ENCODE results near the gene RERG.

Gene RERG

GRCh38 chr12:15154103-15154502 is 67.1 kb downstream of the RERG start:
- no peak for DNase-seq (ENCODE audit: low read depth)
- TF ChIP-seq, protein P1, sequence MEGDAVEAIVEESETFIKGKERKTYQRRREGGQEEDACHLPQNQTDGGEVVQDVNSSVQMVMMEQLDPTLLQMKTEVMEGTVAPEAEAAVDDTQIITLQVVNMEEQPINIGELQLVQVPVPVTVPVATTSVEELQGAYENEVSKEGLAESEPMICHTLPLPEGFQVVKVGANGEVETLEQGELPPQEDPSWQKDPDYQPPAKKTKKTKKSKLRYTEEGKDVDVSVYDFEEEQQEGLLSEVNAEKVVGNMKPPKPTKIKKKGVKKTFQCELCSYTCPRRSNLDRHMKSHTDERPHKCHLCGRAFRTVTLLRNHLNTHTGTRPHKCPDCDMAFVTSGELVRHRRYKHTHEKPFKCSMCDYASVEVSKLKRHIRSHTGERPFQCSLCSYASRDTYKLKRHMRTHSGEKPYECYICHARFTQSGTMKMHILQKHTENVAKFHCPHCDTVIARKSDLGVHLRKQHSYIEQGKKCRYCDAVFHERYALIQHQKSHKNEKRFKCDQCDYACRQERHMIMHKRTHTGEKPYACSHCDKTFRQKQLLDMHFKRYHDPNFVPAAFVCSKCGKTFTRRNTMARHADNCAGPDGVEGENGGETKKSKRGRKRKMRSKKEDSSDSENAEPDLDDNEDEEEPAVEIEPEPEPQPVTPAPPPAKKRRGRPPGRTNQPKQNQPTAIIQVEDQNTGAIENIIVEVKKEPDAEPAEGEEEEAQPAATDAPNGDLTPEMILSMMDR (IDR thresholded peaks at IDR 0.05; ENCODE audit: low read length, missing control alignments), result no peak
- no peak overlapping the region for H3K4me3 ChIP-seq (replicated peaks; ENCODE audit: low read depth, low read length)

DNA sequence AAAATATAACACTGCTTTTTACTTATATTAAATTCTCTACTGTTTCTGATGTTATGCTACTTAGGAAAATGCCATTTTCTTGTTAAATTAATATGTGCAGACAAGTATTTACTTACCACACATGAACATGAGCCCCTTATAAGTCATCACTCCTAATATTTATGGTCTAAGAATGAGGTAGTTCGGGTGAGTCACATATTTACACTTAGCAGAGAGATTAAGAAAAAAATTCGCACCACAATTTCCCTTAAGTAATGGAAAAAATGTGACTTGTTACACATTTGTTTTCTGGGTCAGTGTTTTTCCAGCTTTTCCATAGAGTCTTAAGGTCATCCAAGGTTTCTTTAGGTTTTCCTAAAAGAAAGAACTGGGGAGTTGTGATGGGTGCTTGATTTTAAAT is 68.3 kb downstream of the RERG start:
- peak; percentile 60 for DNase-seq (ENCODE audit: low read depth)
- TF ChIP-seq, protein P1 (IDR thresholded peaks at IDR 0.05; ENCODE audit: low read length, missing control alignments), result no peak
- H3K4me3 ChIP-seq (replicated peaks; ENCODE audit: low read depth, low read length), result no peak overlapping the region

- TF ChIP-seq, protein P1 (IDR thresholded peaks at IDR 0.05; ENCODE audit: low read length, missing control alignments), result peak; percentile 38
- no peak overlapping the region for H3K4me3 ChIP-seq (replicated peaks; ENCODE audit: low read depth, low read length)
- peak; percentile 36 for DNase-seq (ENCODE audit: low read depth)
Observed at GRCh38 chr12:15152456-15152855, 68.8 kb downstream of the RERG start.

GRCh38 chr12:15151161-15152091 is 69.8 kb downstream of the RERG start:
- H3K4me3 ChIP-seq (replicated peaks; ENCODE audit: low read depth, low read length), result no peak overlapping the region
- peak; percentile 44 for DNase-seq (ENCODE audit: low read depth)
- TF ChIP-seq, protein P1 (IDR thresholded peaks at IDR 0.05; ENCODE audit: low read length, missing control alignments), result peak; percentile 58

DNA sequence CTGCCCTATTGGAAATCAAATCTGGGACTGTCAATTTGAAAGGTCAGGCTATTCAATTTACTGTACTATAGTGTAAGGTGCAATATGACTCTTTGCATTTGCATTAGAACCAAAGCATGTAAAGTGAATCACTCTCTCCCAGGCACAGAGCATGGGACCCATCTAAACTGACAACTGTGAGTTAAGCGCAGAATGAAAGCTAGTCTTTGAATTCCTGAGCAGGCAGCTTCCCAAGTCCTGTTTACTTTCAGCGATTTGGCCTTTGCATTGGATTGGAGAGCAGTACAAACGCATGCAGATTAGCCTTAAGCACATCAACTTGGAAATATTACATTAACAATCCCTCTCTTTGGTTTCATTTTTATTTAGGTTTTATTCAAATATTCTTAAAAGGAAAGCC is 74.6 kb downstream of the RERG start:
- TF ChIP-seq, protein P1 (IDR thresholded peaks at IDR 0.05; ENCODE audit: low read length, missing control alignments), result no peak
- peak; percentile 10 for DNase-seq (ENCODE audit: low read depth)
- no peak overlapping the region for H3K4me3 ChIP-seq (replicated peaks; ENCODE audit: low read depth, low read length)

DNA sequence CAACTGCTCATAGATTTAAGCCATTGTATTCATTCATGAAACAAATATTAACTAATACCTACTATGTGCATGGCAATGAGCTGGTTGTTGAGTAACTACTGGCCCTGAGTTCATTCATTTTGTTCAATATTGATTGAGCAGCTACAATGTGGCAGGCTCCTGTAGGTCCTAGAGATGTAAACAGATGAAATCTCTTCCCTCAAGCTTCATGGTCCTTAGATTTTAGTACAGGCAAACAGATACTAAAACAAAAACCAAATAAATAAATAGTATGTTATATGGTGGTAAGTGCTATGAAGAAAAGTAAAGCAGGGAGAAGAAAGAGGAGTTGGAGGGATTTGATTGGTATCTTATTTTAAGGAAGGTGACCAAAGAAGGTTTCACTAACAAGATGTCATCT is 77.8 kb downstream of the RERG start:
- DNase-seq (ENCODE audit: low read depth), result no peak
- no peak overlapping the region for H3K4me3 ChIP-seq (replicated peaks; ENCODE audit: low read depth, low read length)
- TF ChIP-seq, protein P1 (IDR thresholded peaks at IDR 0.05; ENCODE audit: low read length, missing control alignments), result no peak

Measured in fibroblast of pulmonary artery (primary cell).